Measurements from ENCODE around the gene DCP1A.

GRCh38 chr3:53357458-53357857 lies 10.1 kb upstream of the DCP1A start:
- TF ChIP-seq CTCF (conservative IDR thresholded peaks at IDR 0.05; ENCODE audit: low read depth in 2 of 2) (no peak), POLR2AphosphoS5 (IDR thresholded peaks at IDR 0.05; ENCODE audit: low read depth) (no peak), EZH2phosphoT487 (IDR thresholded peaks at IDR 0.05; ENCODE audit: unreplicated experiment) (no peak)

All from GM23338 (cell line).